SK-N-SH (cell line): Measurements from ENCODE around the gene ZNF415. TPM values are rescaled to one million over a fixed set of nuclear protein-coding genes. Genes with fewer than 3 reads are reported as not detected.

Experiments used
- CTCF ChIA-PET: fragments of 300-600, 350-600 bp; formaldehyde crosslinking; extraction: SDS; loops from one replicate; lab custom pipeline; 2021; lab: Yijun Ruan, JAX
- POLR2A ChIA-PET: fragments of 350-600 bp; sonication (Branson Sonifier 250); formaldehyde crosslinking; extraction: SDS; loops from one replicate; lab custom pipeline; 2020; ENCODE audit warnings: antibody characterized with exemption, inconsistent platforms; lab: Yijun Ruan, JAX
- DNase-seq: peaks from one replicate; pipeline ENCODE4 v3.0.0; 2012
- H2AFZ ChIP-seq: fragments of 200-600 bp; sonication (generic); 2 replicates; pipeline ENCODE4 v1.8.1; 2016; ENCODE audit warnings: antibody characterized with exemption, mild to moderate bottlenecking, low read depth
- H3F3A ChIP-seq: fragments of 200-600 bp; sonication (generic); replicated peaks from 2 replicates; pipeline ENCODE3; 2016; ENCODE audit warnings: antibody characterized with exemption, mild to moderate bottlenecking; ENCODE audit not compliant: insufficient read depth
- H3K27ac ChIP-seq, 2 experiments: fragments of 200-500 bp in 1 of 2; fragments of 200-600 bp in 1 of 2; sonication (Bioruptor generic) in 1 of 2; sonication (generic), shearing (Covaris generic) in 1 of 2; 2 replicates each; pipeline versions ENCODE4 v1.5.1 to v1.6.1; 2014 to 2016; ENCODE audit warnings: low read depth in 2 of 2, inconsistent platforms in 1 of 2, low read length in 1 of 2, mild to moderate bottlenecking in 1 of 2, mixed read lengths in 1 of 2
- H3K27me3 ChIP-seq: fragments of 200-600 bp; sonication (generic), shearing (Covaris generic); 2 replicates; pipeline ENCODE4 v1.6.1; 2016; ENCODE audit warnings: mixed run types; ENCODE audit not compliant: insufficient read depth
- H3K36me3 ChIP-seq, 2 experiments: fragments of 200-500 bp in 1 of 2; fragments of 200-600 bp in 1 of 2; sonication (Bioruptor generic) in 1 of 2; sonication (generic) in 1 of 2; replicated peaks in 1 of 2; 2 replicates each; pipeline versions ENCODE3 to v1.5.1; 2014 to 2016; ENCODE audit warnings: low read length in 1 of 2, mild to moderate bottlenecking in 1 of 2; ENCODE audit not compliant: insufficient read depth in 2 of 2, control insufficient read depth in 1 of 2
- H3K4me1 ChIP-seq, 2 experiments: fragments of 200-500 bp in 1 of 2; fragments of 200-600 bp in 1 of 2; sonication (Bioruptor generic) in 1 of 2; sonication (generic), shearing (Covaris generic) in 1 of 2; 2 replicates each; pipeline versions ENCODE4 v1.5.1 to v1.6.1; 2014 to 2016; ENCODE audit warnings: low read depth in 1 of 2, low read length in 1 of 2, mixed run types in 1 of 2; ENCODE audit not compliant: insufficient read depth in 2 of 2, control insufficient read depth in 1 of 2
- H3K4me2 ChIP-seq: fragments of 200-600 bp; sonication (generic), shearing (Covaris generic); 2 replicates; pipeline ENCODE4 v1.6.1; 2017; ENCODE audit warnings: mixed run types
- H3K4me3 ChIP-seq, 2 experiments: fragments of 200-500 bp in 1 of 2; fragments of 200-600 bp in 1 of 2; sonication (Bioruptor generic) in 1 of 2; sonication (generic), shearing (Covaris generic) in 1 of 2; 2 replicates each; pipeline versions ENCODE4 v1.5.1 to v1.8.1; 2014 to 2016; ENCODE audit warnings: low read depth in 2 of 2, inconsistent platforms in 1 of 2, low read length in 1 of 2, mild to moderate bottlenecking in 1 of 2, mixed read lengths in 1 of 2, moderate library complexity in 1 of 2
- H3K79me2 ChIP-seq: fragments of 200-600 bp; sonication (generic); 2 replicates; pipeline ENCODE4 v1.8.1; 2017; ENCODE audit warnings: mild to moderate bottlenecking; ENCODE audit not compliant: insufficient read depth
- H3K9ac ChIP-seq: fragments of 200-600 bp; sonication (generic); 2 replicates; pipeline ENCODE4 v1.6.1; 2017; ENCODE audit warnings: mixed run types
- H3K9me2 ChIP-seq: fragments of 200-600 bp; sonication (generic); 2 replicates; pipeline ENCODE4 v1.6.1; 2017; ENCODE audit warnings: mixed run types
- H3K9me3 ChIP-seq: fragments of 200-600 bp; sonication (generic); 2 replicates; pipeline ENCODE4 v1.6.1; 2017; ENCODE audit warnings: mixed run types, mild to moderate bottlenecking, moderate library complexity
- H4K20me1 ChIP-seq: fragments of 200-600 bp; sonication (generic); 2 replicates; pipeline ENCODE4 v1.6.1; 2017; ENCODE audit warnings: mild to moderate bottlenecking, mixed run types; ENCODE audit not compliant: insufficient read depth
- CHD2 ChIP-seq: fragments of 150-350 bp; IDR thresholded peaks from 2 replicates; pipeline ENCODE4 v1.6.1; 2018; ENCODE audit warnings: low read length; ENCODE audit not compliant: partially characterized antibody
- EP300 ChIP-seq, 2 experiments: IDR thresholded peaks; 2 replicates each; pipeline versions ENCODE4 v1.4.0 to v1.6.1; 2012; ENCODE audit warnings: borderline replicate concordance in 1 of 2, low read depth in 1 of 2, low read length in 1 of 2
- FOXJ3 ChIP-seq: sonication (generic); formaldehyde crosslinking; IDR thresholded peaks from 2 replicates; pipeline ENCODE4 v1.5.1; 2020; ENCODE audit warnings: mild to moderate bottlenecking, missing genetic modification reagents
- MEF2A ChIP-seq: IDR thresholded peaks from 2 replicates; pipeline ENCODE4 v1.4.0; 2012; ENCODE audit warnings: low read depth, borderline replicate concordance
- MXI1 ChIP-seq: IDR thresholded peaks from 2 replicates; pipeline ENCODE4 v1.6.1; 2012; ENCODE audit warnings: mild to moderate bottlenecking, low read depth, low read length, improper control_type of control experiment
- NRF1 ChIP-seq: IDR thresholded peaks from 2 replicates; pipeline ENCODE4 v1.6.1; 2012; ENCODE audit warnings: low read depth, mild to moderate bottlenecking, low read length
- REST ChIP-seq: IDR thresholded peaks from 2 replicates; pipeline ENCODE4 v1.6.1; 2012; ENCODE audit warnings: mild to moderate bottlenecking, low read depth, low read length, moderate library complexity
- RFX5 ChIP-seq: IDR thresholded peaks from 2 replicates; pipeline ENCODE4 v1.6.1; 2012; ENCODE audit warnings: mild to moderate bottlenecking, improper control_type of control experiment, low read length
- SMC3 ChIP-seq: IDR thresholded peaks from 2 replicates; pipeline ENCODE4 v1.6.1; 2012; ENCODE audit warnings: low read depth, low read length, improper control_type of control experiment
- TAF1 ChIP-seq: IDR thresholded peaks from 2 replicates; pipeline ENCODE4 v1.6.1; 2012; ENCODE audit warnings: low read depth, mild to moderate bottlenecking, low read length, moderate library complexity, borderline replicate concordance
- TCF12 ChIP-seq: IDR thresholded peaks from 2 replicates; pipeline ENCODE4 v1.4.0; 2012
- TEAD4 ChIP-seq: IDR thresholded peaks from 2 replicates; pipeline ENCODE4 v1.4.0; 2012; ENCODE audit warnings: mild to moderate bottlenecking, borderline replicate concordance; ENCODE audit not compliant: insufficient read depth
- USF1 ChIP-seq: IDR thresholded peaks from 2 replicates; pipeline ENCODE4 v1.4.0; 2012; ENCODE audit warnings: low read depth, borderline replicate concordance
- USF2 ChIP-seq: fragments of 150-350 bp; IDR thresholded peaks from 2 replicates; pipeline ENCODE4 v1.6.1; 2017; ENCODE audit warnings: antibody characterized with exemption, low read length, low read depth, borderline replicate concordance
- ZBTB33 ChIP-seq: IDR thresholded peaks from 2 replicates; pipeline ENCODE4 v1.4.0; 2012; ENCODE audit warnings: low read depth, borderline replicate concordance
- WGBS: methylation state at CpG from one replicate; pipeline ENCODE4 v1.1.6; 2017; ENCODE audit warnings: low lambda C conversion rate; 5-methylcytosine and 5-hydroxymethylcytosine counted together
- polyA plus RNA-seq, 3 experiments: library from polyadenylated mRNA; depleted of rRNA; stranded (reverse); fragments of >200 nt; gene quantifications; 2 replicates each; pipeline ENCODE4 v1.2.3, GENCODE V29; 2012
- TF ChIP-seq, protein P1 (sequence below): fragments of 150-350 bp; IDR thresholded peaks from 2 replicates; pipeline ENCODE4 v1.6.1; 2016; ENCODE audit warnings: mild to moderate bottlenecking, low read depth, low read length
- TF ChIP-seq, protein P2 (sequence below): IDR thresholded peaks from 2 replicates; pipeline ENCODE4; 2012

Gene ZNF415
- polyA plus RNA-seq, 1 of the 3 experiments (the other 2 are of a cell fraction), result 1.6 TPM

DNA sequence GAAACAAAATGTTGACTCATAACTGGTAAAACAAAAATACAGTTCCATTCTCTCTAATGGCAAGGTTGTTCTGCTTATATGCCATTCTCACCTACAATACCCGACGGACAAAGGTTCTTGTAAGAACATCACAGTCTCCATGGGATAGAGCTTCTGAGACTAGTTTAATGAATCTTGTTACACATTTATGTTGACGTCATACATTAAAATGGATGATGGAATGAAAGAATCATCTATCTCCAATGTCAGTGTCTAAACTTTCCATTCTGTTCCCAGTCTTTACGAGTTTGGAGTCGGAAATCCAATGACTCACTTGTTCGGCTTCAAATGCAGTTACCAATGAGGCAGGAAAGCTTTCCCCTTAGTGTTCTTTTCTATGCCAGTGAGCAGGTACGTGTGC lies 47.2 kb downstream of the ZNF415 start (continued):
- TF ChIP-seq REST, result no peak
- no peak for TF ChIP-seq USF1
- no peak for TF ChIP-seq SMC3
- no peak for TF ChIP-seq TEAD4
- no peak for TF ChIP-seq MXI1
- TF ChIP-seq EP300 (IDR thresholded peaks at IDR 0.05; ENCODE audit: borderline replicate concordance in 1 of 2, low read depth in 1 of 2, low read length in 1 of 2), result no peak

DNA sequence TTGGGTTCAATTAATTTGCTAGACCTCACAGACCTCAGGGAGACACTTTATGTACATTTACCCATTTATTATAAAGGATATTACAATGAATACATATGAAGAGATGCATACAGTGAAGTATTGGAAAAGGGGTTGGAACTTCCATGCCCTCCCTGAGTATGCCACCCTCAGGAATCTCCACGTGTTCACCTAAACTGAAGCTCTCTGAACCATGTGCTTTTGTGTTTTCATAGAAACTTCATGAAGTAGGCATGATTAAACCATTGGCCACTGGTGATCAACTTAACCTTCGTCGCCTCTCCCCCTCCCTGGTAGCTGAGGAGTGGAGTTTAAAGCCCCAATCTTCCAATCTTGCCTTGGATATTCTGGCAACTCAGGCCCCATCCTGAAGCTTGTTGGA lies 49.8 kb downstream of the ZNF415 start:
- no peaks in the 10 kb centered on the region for H3K9me2 ChIP-seq
- H3K79me2 ChIP-seq, result peaks cover 27% of the 10 kb centered on the region; the same call in 1 of the 2 replicates
- H2AFZ ChIP-seq, result no peak overlapping the region
- no peak overlapping the region for H3K4me2 ChIP-seq
- ChIA-PET CTCF (no interaction called here), POLR2A (no interaction called here)
- peaks cover 45 to 55% of the 10 kb centered on the region in 2 experiments for H3K36me3 ChIP-seq
- H3K4me3 ChIP-seq, result no peak overlapping the region
- no peaks in the 10 kb centered on the region for H3F3A ChIP-seq
- H3K9ac ChIP-seq, result no peak overlapping the region
- H3K4me1 ChIP-seq, result no peaks in the 10 kb centered on the region
- peaks cover 6% of the 10 kb centered on the region; the same call in 1 of the 2 replicates for H3K9me3 ChIP-seq
- H3K27me3 ChIP-seq, result no peaks in the 10 kb centered on the region
- H4K20me1 ChIP-seq, result no peaks in the 10 kb centered on the region
- 88% methylated on average over 3 of the region's 3 CpGs for WGBS
- H3K27ac ChIP-seq, result no peak overlapping the region
- DNase-seq, result no peak
- TF ChIP-seq TAF1 (no peak), USF2 (no peak), CHD2 (no peak), FOXJ3 (no peak), NRF1 (no peak), TCF12 (no peak), ZBTB33 (no peak), REST (no peak), RFX5 (no peak), SMC3 (no peak), MEF2A (no peak)
- TF ChIP-seq, protein P1, sequence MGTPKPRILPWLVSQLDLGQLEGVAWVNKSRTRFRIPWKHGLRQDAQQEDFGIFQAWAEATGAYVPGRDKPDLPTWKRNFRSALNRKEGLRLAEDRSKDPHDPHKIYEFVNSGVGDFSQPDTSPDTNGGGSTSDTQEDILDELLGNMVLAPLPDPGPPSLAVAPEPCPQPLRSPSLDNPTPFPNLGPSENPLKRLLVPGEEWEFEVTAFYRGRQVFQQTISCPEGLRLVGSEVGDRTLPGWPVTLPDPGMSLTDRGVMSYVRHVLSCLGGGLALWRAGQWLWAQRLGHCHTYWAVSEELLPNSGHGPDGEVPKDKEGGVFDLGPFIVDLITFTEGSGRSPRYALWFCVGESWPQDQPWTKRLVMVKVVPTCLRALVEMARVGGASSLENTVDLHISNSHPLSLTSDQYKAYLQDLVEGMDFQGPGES, result no peak
- TF ChIP-seq, protein P2, sequence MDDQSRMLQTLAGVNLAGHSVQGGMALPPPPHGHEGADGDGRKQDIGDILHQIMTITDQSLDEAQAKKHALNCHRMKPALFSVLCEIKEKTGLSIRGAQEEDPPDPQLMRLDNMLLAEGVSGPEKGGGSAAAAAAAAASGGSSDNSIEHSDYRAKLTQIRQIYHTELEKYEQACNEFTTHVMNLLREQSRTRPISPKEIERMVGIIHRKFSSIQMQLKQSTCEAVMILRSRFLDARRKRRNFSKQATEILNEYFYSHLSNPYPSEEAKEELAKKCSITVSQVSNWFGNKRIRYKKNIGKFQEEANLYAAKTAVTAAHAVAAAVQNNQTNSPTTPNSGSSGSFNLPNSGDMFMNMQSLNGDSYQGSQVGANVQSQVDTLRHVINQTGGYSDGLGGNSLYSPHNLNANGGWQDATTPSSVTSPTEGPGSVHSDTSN, result no peak
